HEK293T (cell line): Measurements from ENCODE around the gene DLK2.

ENCODE experiments used
- CTCF ChIA-PET: fragments of 350-600 bp; formaldehyde crosslinking; extraction: SDS; loops from one replicate; lab custom pipeline; 2021; ENCODE audit warnings: antibody characterized with exemption, inconsistent platforms; lab: Yijun Ruan, JAX
- POLR2A ChIA-PET: fragments of 350-600 bp; formaldehyde crosslinking; extraction: SDS; loops from one replicate; lab custom pipeline; 2020; ENCODE audit warnings: antibody characterized with exemption, inconsistent platforms; lab: Yijun Ruan, JAX
- DNase-seq: peaks from one replicate; pipeline ENCODE4 v3.0.0; 2012; ENCODE audit warnings: mixed read lengths; ENCODE audit errors: extremely low spot score
- CTBP1 ChIP-seq: fragments of 450-650 bp; IDR thresholded peaks from 2 replicates; pipeline ENCODE4 v1.6.1; 2016; ENCODE audit warnings: borderline replicate concordance
- FOXK2 ChIP-seq: fragments of 450-650 bp; IDR thresholded peaks from 2 replicates; pipeline ENCODE4 v1.6.1; 2016; ENCODE audit warnings: mild to moderate bottlenecking
- HDGF ChIP-seq: fragments of 450-650 bp; IDR thresholded peaks from 2 replicates; pipeline ENCODE4 v1.6.1; 2017; ENCODE audit warnings: antibody characterized with exemption, borderline replicate concordance
- L3MBTL2 ChIP-seq: fragments of 450-650 bp; conservative IDR thresholded peaks from 2 replicates; pipeline ENCODE4 v1.6.1; 2016; ENCODE audit warnings: mild to moderate bottlenecking
- LEF1 ChIP-seq: fragments of 450-650 bp; IDR thresholded peaks from 2 replicates; pipeline ENCODE4 v1.6.1; 2017; ENCODE audit warnings: mild to moderate bottlenecking, borderline replicate concordance
- NFRKB ChIP-seq: fragments of 450-650 bp; IDR thresholded peaks from 2 replicates; pipeline ENCODE4 v1.6.1; 2016; ENCODE audit warnings: mild to moderate bottlenecking, moderate library complexity
- SP1 ChIP-seq: fragments of 450-650 bp; IDR thresholded peaks from 2 replicates; pipeline ENCODE4 v1.6.1; 2017
- SUZ12 ChIP-seq: fragments of 450-650 bp; IDR thresholded peaks from 2 replicates; pipeline ENCODE4 v1.6.1; 2016; ENCODE audit warnings: mild to moderate bottlenecking
- ZNF384 ChIP-seq: fragments of 450-650 bp; IDR thresholded peaks from 2 replicates; pipeline ENCODE4 v1.6.1; 2016

Gene DLK2

DNA sequence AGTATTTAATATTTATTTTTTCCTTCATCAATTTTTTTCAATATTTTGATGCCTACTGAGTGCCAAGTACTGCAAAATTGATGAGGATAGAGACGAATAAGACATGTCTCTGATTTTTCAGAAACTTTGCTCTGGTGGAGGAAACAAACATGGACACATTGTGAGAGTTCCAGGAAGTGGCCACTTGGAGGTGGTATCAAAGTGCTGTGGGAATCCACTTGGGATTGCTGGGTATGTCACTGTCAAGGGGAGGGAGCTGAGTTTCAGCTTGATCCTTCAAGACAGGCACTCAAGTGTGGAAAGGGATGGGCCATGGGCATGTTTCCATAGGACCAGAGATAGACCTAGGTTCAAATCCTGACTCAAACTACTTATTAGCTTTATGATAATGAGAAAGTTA, 52.5 kb downstream of the DLK2 start:
- no peak for TF ChIP-seq SUZ12
- TF ChIP-seq ZNF384, result no peak
- no peak for TF ChIP-seq FOXK2
- TF ChIP-seq HDGF, result no peak
- no peak for TF ChIP-seq SP1
- no peak for TF ChIP-seq NFRKB
- no peak for TF ChIP-seq LEF1
- POLR2A ChIA-PET, result no interaction called here
- DNase-seq, result no peak
- CTCF ChIA-PET, result interaction anchor here (0.6 to 1.2 kb wide), 5 partner anchors 13 to 54 kb away, joined by 3 to 4 read pairs (median 3); no protein-coding TSS in a partner anchor

DNA sequence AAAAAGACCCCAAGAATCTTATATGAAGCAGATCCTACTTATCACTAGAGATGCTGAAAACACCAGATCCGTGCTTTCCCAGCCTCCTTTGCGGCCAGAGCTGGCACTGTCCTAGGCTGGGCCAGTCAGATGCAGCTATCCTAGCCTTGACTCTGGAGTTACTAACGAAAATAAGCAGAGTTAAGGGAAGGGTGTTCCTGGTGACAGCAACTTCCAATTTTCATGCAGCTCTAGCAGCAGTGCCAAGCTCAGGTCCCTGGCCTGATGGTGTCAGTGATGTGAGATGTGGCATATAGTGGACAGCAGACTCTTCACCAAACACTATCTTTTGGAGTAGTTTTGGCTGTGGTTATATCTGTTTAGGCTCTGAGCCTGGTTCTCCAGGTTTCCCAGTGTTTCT, 53.6 kb downstream of the DLK2 start:
- POLR2A ChIA-PET, result no interaction called here
- TF ChIP-seq L3MBTL2 (no peak), CTBP1 (no peak)
- no peak for DNase-seq
- CTCF ChIA-PET, result no interaction called here
